HEK293T (cell line): Measurements from ENCODE around the gene STXBP6.

Source experiments
- CTCF ChIA-PET: fragments of 350-600 bp; formaldehyde crosslinking; extraction: SDS; loops from one replicate; lab custom pipeline; 2021; ENCODE audit warnings: antibody characterized with exemption, inconsistent platforms; lab: Yijun Ruan, JAX
- POLR2A ChIA-PET: fragments of 350-600 bp; formaldehyde crosslinking; extraction: SDS; loops from one replicate; lab custom pipeline; 2020; ENCODE audit warnings: antibody characterized with exemption, inconsistent platforms; lab: Yijun Ruan, JAX
- DNase-seq: peaks from one replicate; pipeline ENCODE4 v3.0.0; 2012; ENCODE audit warnings: mixed read lengths; ENCODE audit errors: extremely low spot score
- ARNT ChIP-seq: fragments of 450-650 bp; IDR thresholded peaks from 2 replicates; pipeline ENCODE4 v1.6.1; 2017; ENCODE audit warnings: mild to moderate bottlenecking
- BHLHE40 ChIP-seq: fragments of 450-650 bp; IDR thresholded peaks from 2 replicates; pipeline ENCODE4 v1.6.1; 2016; ENCODE audit warnings: mild to moderate bottlenecking, moderate library complexity, borderline replicate concordance
- CTBP1 ChIP-seq: fragments of 450-650 bp; IDR thresholded peaks from 2 replicates; pipeline ENCODE4 v1.6.1; 2016; ENCODE audit warnings: borderline replicate concordance
- ELF4 ChIP-seq: fragments of 450-650 bp; IDR thresholded peaks from 2 replicates; pipeline ENCODE4 v1.6.1; 2017; ENCODE audit warnings: antibody characterized with exemption
- FOXA1 ChIP-seq: fragments of 450-650 bp; IDR thresholded peaks from 2 replicates; pipeline ENCODE4 v1.6.1; 2016; ENCODE audit warnings: mild to moderate bottlenecking
- FOXK2 ChIP-seq: fragments of 450-650 bp; IDR thresholded peaks from 2 replicates; pipeline ENCODE4 v1.6.1; 2016; ENCODE audit warnings: mild to moderate bottlenecking
- FOXM1 ChIP-seq: fragments of 450-650 bp; IDR thresholded peaks from 2 replicates; pipeline ENCODE4 v1.6.1; 2017; ENCODE audit warnings: mild to moderate bottlenecking, borderline replicate concordance
- HDGF ChIP-seq: fragments of 450-650 bp; IDR thresholded peaks from 2 replicates; pipeline ENCODE4 v1.6.1; 2017; ENCODE audit warnings: antibody characterized with exemption, borderline replicate concordance
- L3MBTL2 ChIP-seq: fragments of 450-650 bp; conservative IDR thresholded peaks from 2 replicates; pipeline ENCODE4 v1.6.1; 2016; ENCODE audit warnings: mild to moderate bottlenecking
- LEF1 ChIP-seq: fragments of 450-650 bp; IDR thresholded peaks from 2 replicates; pipeline ENCODE4 v1.6.1; 2017; ENCODE audit warnings: mild to moderate bottlenecking, borderline replicate concordance
- NFRKB ChIP-seq: fragments of 450-650 bp; IDR thresholded peaks from 2 replicates; pipeline ENCODE4 v1.6.1; 2016; ENCODE audit warnings: mild to moderate bottlenecking, moderate library complexity
- SP1 ChIP-seq: fragments of 450-650 bp; IDR thresholded peaks from 2 replicates; pipeline ENCODE4 v1.6.1; 2017
- SUZ12 ChIP-seq: fragments of 450-650 bp; IDR thresholded peaks from 2 replicates; pipeline ENCODE4 v1.6.1; 2016; ENCODE audit warnings: mild to moderate bottlenecking
- TARDBP ChIP-seq: fragments of 450-650 bp; IDR thresholded peaks from 2 replicates; pipeline ENCODE4 v1.6.1; 2016
- ZNF384 ChIP-seq: fragments of 450-650 bp; IDR thresholded peaks from 2 replicates; pipeline ENCODE4 v1.6.1; 2016
- TF ChIP-seq, protein P1 (sequence below): fragments of 450-650 bp; IDR thresholded peaks from 2 replicates; pipeline ENCODE4 v1.6.1; 2016

STXBP6 gene

DNA sequence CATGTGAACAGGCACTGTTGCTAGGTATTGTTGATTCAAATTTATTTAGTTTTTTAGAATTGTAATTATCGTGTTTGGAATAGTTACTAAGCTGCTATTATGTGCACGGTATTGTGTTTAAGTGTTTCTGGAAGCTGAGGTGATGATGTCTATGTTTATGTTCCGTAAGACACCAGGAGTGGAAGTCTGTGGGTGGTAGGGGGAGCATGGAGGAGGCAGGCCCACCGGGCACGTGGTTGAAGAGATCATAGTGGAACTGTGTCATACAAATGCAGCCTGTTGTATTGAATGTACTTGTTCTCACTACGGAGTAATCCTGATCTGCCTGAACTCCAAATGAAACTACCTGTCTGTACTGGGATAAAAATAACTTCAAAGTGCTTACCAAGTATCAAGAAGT is 36.1 kb upstream of the STXBP6 start:
- ChIA-PET POLR2A (no interaction called here), CTCF (interaction anchor here (0.6 kb wide), 1 partner anchor 54 kb away, joined by 3 read pairs; no protein-coding TSS in a partner anchor)
- no peak for DNase-seq
- TF ChIP-seq SUZ12 = no peak
- TF ChIP-seq ELF4 = no peak
- no peak for TF ChIP-seq FOXK2
- no peak for TF ChIP-seq SP1
- TF ChIP-seq FOXM1 = no peak
- TF ChIP-seq, protein P1, sequence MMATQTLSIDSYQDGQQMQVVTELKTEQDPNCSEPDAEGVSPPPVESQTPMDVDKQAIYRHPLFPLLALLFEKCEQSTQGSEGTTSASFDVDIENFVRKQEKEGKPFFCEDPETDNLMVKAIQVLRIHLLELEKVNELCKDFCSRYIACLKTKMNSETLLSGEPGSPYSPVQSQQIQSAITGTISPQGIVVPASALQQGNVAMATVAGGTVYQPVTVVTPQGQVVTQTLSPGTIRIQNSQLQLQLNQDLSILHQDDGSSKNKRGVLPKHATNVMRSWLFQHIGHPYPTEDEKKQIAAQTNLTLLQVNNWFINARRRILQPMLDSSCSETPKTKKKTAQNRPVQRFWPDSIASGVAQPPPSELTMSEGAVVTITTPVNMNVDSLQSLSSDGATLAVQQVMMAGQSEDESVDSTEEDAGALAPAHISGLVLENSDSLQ = no peak
- no peak for TF ChIP-seq L3MBTL2
- TF ChIP-seq ARNT = no peak
- TF ChIP-seq CTBP1 = no peak

DNA sequence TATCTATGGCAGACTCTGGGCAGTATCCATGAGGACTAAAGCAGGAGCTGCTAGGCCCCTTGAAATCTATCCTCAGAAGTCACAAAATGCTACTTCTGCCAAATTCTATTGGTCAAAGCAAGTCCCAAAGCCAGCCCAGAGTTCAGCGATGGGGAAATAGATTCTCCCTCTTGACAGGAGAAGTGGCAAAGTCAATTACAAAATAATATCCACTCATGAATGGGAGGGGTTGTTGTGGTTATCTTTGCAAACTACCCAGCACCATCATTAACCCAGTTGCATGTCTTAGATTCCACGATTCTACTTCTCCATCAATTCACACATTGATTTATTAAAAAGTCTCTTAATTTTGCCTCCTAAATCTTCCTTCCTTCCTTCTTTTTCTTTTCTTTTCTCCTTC is 30.7 kb upstream of the STXBP6 start:
- CTCF ChIA-PET = no interaction called here
- no peak for DNase-seq
- POLR2A ChIA-PET = no interaction called here
- TF ChIP-seq SUZ12 (no peak), FOXK2 (no peak), ELF4 (no peak), NFRKB (no peak)

DNA sequence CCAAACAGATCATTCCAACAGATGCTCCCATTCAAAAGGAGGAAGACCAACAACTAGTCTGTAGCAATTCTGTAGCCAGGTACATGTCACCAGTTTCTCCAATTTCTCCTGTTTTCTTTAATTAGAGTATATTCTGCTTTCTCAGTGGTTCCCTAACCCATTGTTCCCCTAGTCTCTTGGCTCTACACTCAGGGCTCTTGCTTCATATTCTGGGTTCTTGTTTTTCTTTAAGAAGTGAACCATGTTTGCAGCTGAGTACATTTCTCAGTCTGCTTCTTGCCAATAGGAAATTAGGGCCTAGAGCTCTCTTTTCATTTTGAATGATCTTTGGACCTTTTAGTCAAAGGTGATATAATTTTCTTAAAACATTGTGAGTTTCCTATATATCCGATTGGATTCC is 29.4 kb upstream of the STXBP6 start:
- ChIA-PET POLR2A (no interaction called here), CTCF (no interaction called here)
- no peak for DNase-seq
- TF ChIP-seq BHLHE40 (no peak), SP1 (no peak), HDGF (no peak)

DNA sequence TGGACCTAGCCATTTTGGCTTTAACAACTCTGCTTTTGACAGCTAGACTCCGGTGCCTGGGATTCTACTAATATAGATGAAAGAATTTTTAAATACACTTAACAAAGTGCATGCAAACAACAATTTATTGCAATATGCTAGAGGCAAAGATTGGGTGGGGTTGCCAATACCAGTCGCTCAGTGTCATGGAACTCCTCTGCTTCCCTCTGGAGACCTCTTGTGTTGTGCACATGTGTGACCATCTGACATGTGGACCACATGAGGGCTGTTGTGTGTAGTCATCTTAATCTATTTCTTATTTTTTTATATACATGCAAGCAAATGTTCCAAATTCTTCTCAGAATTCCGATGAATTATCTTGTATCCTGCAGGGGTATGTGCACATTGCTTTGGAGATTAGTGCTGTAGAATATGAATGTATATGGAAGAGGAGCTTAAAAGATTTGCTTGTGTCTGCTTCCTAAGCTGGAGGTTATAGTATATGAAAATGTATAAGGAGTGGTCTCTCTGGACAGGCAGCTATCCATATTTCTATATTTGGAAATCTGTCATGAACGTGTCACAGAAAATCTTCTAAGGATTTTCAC is 24.2 kb upstream of the STXBP6 start:
- ChIA-PET POLR2A (no interaction called here), CTCF (interaction anchor here (0.7 kb wide), 1 partner anchor 73 kb away, joined by 3 read pairs; no protein-coding TSS in a partner anchor)
- no peak for TF ChIP-seq LEF1
- TF ChIP-seq BHLHE40 = no peak
- no peak for TF ChIP-seq L3MBTL2
- no peak for TF ChIP-seq ARNT
- TF ChIP-seq CTBP1 = no peak
- no peak for TF ChIP-seq FOXK2
- TF ChIP-seq HDGF = no peak
- no peak for TF ChIP-seq TARDBP
- no peak for TF ChIP-seq NFRKB
- no peak for TF ChIP-seq SUZ12
- TF ChIP-seq ELF4 = no peak
- TF ChIP-seq, protein P1 = no peak
- no peak for TF ChIP-seq SP1
- no peak for TF ChIP-seq FOXA1
- no peak for TF ChIP-seq FOXM1
- TF ChIP-seq ZNF384 = no peak
- DNase-seq = no peak

DNA sequence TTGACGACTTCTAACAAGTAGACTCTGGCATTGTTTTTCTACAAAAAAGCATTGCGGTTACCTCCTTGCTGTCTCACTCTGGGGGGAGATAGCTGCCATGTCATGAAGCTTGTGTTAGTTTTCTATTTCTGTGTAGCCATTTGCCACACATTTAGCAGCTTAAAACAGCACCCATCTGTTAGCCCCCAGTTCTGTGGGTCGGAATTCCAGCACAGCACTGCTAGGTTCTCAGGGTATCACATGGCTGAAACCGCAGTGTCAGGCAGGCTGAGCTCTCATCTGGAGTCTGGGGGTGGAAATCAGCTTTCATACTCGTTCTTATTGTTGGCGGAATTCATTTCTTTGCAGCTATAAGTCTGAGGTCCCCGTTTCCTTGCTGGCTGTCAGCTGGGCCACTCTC is 19.9 kb upstream of the STXBP6 start:
- TF ChIP-seq HDGF = no peak
- no peak for TF ChIP-seq ZNF384
- TF ChIP-seq ARNT = no peak
- no peak for TF ChIP-seq FOXA1
- no peak for TF ChIP-seq CTBP1
- TF ChIP-seq TARDBP = no peak
- TF ChIP-seq LEF1 = no peak
- no peak for TF ChIP-seq FOXK2
- no peak for TF ChIP-seq L3MBTL2
- no peak for TF ChIP-seq FOXM1
- TF ChIP-seq, protein P1 = no peak
- TF ChIP-seq NFRKB = no peak
- TF ChIP-seq SUZ12 = no peak
- no peak for TF ChIP-seq SP1
- TF ChIP-seq ELF4 = no peak
- TF ChIP-seq BHLHE40 = no peak
- CTCF ChIA-PET = interaction anchor here (1.0 kb wide), 1 partner anchor 264 kb away, joined by 3 read pairs; no protein-coding TSS in a partner anchor
- POLR2A ChIA-PET = no interaction called here
- no peak for DNase-seq

DNA sequence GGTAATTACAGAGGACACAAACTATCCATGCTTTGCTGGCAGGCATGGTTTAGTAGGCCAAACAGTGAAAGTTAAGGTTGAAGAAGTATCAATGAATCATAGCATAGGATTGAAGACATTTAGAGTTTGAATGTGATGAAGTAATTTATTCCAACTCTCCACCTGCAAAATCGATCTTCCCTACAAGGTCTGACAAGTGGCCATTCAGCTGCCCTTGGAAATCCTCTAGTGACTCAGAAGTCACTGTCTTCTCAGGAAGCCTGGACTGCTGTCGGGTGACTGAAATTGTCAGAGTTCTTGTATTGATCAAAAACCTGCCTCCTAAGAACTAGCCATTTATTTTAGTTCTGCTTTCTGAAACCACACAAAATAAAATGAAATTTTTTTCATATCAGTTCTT is 17.7 kb upstream of the STXBP6 start:
- TF ChIP-seq BHLHE40 = no peak
- no peak for TF ChIP-seq FOXM1
- no peak for TF ChIP-seq SP1
- no peak for TF ChIP-seq L3MBTL2
- no peak for TF ChIP-seq FOXA1
- TF ChIP-seq, protein P1 = no peak
- TF ChIP-seq TARDBP = no peak
- TF ChIP-seq SUZ12 = no peak
- TF ChIP-seq HDGF = no peak
- TF ChIP-seq ELF4 = no peak
- no peak for TF ChIP-seq ARNT
- ChIA-PET POLR2A (no interaction called here), CTCF (no interaction called here)
- DNase-seq = no peak
